ENCODE data around the gene ERLEC1.

DNA sequence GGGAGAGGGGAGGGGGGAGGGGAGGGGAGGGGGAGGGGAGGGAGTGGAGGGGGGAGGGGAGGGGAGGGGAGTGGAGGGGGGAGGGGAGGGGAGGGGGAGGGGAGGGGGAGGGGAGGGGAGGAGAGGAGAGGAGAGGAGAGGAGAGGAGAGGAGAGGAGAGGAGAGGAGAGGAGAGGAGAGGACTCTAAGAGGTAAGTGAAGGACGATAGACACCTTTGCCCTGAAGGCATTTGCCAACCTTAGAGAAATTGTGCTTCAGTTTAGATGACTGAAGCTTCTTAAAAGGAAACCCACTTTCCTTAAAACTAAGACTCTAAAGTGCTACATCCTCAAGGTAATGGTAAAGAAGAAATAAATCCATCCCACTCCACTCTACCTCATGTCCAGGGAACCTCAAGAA is 53.7 kb downstream of the ERLEC1 start:
- TF ChIP-seq, protein P1, sequence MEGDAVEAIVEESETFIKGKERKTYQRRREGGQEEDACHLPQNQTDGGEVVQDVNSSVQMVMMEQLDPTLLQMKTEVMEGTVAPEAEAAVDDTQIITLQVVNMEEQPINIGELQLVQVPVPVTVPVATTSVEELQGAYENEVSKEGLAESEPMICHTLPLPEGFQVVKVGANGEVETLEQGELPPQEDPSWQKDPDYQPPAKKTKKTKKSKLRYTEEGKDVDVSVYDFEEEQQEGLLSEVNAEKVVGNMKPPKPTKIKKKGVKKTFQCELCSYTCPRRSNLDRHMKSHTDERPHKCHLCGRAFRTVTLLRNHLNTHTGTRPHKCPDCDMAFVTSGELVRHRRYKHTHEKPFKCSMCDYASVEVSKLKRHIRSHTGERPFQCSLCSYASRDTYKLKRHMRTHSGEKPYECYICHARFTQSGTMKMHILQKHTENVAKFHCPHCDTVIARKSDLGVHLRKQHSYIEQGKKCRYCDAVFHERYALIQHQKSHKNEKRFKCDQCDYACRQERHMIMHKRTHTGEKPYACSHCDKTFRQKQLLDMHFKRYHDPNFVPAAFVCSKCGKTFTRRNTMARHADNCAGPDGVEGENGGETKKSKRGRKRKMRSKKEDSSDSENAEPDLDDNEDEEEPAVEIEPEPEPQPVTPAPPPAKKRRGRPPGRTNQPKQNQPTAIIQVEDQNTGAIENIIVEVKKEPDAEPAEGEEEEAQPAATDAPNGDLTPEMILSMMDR (IDR thresholded peaks at IDR 0.05) = no peak
- no peak for TF ChIP-seq POLR2A (IDR thresholded peaks at IDR 0.05)

Measured in suprapubic skin (tissue), 3 donors.